GM21737 (cell line): ENCODE results near the gene CSTF1.

Experiments
- ATAC-seq: cut with Tn5 transposase; IDR thresholded peaks from one replicate; pipeline ENCODE4 v1.9.1; 2021; ENCODE audit warnings: mild to moderate bottlenecking, moderate library complexity; ENCODE audit not compliant: unreplicated experiment

The CSTF1 gene

DNA sequence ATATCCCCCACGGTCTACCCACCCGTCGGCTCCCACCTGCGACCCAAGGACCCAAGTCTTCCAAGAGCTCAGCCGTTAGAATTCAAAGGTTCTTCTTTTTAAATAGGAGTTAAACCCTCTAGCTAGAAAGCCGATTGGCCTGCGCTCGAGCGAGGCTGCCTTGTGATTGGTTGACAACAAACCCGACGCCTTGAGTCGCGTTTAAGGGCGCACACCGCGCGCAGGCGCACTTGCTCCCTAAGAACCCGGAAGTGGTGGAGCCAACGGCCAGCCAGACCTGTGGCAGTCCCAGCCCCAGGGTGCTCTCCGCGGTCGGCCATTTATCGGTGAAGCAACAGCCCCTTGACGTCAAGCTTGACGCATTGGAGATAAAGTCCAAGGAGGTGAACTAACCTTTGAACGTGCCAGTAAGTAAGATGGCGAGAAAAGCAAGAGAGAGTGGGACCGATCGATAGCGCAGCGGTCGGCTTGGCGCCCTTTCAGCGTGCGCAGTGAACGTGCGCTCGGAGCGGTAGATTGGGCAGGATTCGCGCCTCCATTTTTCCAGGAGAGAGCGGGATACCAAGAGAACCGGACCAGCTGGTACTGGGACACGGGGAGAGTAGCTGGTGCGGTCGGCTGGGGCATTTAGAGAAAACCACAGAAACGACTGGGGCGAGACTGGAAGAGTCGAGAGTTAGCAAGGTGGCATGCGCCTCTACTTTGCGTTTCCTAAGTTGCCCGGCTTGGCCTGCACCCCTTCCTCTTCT, at the start of gene CSTF1, which contains the start of gene AURKA:
Gene CSTF1 (plus strand): TSS at position 514 of the 749 bp plus-strand sequence. CDS start 2,908 bp downstream, outside the sequence.
Gene AURKA (minus strand): TSS at position 84 of the 749 bp plus-strand sequence. CDS start 4,018 bp downstream, outside the sequence.
- peak; percentile 91 for ATAC-seq

DNA sequence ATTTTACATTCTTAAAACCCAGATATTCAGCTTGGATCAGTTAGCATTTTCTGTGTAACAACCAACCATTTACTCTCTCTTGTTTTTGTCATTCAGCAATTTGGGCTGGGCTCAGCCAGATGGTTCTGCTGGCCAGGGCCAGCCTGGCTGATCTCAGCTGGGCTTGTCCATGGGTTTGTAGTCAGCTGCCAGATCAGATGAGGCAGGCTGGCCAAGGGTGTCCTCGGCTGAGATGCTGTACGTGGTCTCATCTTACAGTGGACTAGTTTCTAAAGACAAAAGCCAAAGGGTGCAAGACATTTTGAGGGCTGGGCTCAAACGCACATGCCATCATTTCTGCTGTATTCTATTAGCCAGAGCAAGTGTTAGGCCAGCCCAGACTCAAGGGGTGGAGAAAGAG, 49.7 kb upstream of the CSTF1 start:
- no peak for ATAC-seq

DNA sequence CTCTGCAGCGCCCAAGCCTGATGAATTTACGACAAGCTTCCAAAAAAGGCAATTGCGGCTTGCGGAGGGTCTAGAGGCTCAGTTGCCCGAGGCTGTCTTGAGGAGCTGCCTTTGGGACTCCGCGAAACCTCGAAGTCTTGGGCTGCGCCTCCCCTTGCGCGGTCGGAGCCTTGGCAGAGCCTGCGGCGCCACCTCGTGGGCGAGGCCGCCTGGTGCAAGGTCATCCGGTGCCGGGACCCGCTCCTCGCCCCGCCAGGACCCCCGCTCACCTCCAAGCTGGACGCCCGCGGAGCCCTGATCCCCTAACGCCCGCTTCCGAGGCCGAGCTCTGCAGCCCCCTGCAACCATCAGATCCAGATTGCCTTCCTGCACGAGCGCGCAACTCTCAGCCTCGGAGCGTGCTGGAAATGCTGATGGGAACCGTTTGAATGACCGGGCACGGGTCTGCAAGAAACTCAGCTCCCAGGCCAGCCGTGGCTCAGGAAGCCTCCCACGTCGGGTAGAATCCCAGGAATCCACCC, 48.5 kb upstream of the CSTF1 start:
- no peak for ATAC-seq

DNA sequence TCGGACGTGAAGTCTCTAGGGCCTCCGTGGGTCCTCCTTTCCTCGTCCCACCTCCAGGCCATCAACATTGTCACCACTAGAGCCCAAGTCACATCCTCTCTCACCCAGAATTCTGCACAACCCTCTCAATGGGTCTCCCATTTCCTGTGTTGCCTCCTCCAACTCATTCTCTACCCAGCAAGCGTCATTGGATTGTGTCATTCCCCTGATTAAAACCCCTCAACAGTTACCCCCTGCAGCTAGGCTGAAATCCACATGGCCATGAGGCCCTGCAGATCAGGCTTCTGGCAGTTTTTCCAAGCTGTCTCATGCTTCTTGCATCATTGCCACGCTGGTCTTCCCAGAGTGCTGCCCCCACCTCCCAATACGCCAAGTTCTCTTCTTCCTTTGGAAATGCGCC, 46.5 kb upstream of the CSTF1 start:
- no peak for ATAC-seq

DNA sequence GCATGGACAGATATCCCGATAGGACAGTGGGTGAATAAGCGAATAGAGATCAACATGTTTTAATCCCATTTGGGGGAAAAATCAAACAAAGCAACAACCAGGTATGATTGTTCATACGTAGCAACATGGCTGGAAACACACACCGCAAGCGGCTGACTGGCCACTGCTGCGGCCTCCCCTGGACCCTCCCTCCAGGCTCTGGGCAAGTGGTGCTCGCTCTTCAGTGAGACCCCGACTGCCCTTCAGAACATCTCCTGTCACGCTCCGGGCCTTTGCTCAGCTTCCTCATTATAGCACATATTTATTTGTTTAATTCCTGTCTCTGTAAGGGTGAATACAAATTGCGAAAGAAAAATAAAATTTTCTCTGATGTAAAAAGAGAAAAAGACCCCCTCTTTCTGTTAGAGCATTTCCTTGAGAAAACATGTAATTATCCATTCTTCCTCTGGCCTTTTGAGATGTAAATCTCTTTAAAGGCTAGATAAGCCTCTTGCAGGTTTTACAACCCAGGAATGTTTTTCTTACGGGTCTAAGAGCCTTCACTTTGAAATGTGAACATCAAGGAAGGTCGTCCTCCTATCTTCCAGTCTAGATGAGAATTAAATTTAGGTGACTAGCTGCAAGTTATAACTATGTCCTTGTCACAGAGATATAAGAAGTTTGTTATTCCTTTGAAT, 44.7 kb upstream of the CSTF1 start:
- ATAC-seq, result no peak

DNA sequence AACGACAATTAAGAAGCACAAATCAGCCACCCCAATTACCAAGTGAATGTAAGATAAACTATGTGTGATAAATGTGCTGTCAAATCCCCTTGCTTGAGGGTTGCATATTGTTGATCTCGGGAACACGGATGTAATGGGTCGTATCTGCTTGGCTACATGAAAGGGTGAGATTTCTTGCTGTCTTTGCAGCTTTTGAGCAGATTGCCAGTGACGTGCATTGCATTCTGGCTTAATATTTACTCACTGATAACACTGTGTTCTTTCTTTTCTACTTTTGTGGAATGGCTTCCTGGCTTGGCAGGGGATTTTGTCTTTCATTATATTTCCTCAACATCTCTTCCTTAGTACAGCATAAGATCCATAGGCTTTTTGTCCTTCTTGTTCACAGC, 44.1 kb upstream of the CSTF1 start:
- no peak for ATAC-seq

DNA sequence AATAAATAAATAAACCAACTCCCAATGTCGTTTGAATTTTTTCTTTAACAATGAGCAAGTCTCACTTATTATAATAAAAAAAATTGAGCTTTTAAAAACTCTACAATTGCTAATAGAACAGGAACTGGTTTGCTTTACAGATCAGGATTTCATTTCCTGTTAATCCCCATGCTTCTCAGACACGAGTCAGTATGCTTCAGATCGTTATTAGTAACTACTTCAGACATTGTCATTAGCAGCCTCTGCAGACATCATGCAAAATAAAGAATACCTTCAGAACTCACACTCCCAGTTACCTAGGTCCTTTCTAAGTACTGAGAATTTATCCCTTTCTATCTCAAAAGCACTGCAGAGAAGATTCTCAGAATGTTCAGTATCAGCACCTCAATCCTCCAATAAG, 43.7 kb upstream of the CSTF1 start:
- ATAC-seq, result no peak

DNA sequence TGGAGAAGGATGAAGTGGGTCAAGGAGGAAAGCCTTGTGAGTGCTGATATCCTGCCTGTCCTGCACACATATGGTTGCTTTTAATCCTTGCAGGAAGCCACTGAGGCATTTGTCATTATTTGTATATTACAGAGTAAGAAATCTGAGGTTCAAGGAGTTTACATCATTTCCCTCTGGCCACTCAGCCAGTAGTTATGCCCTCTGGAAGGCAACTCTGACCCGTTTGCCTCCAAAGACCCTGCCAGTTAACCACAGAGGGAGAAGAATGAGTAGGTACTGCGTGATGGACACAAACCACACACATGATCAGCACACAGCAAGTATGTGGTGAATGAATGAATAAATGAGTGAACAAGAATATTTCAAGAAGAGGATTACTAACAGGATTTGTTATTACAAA, 41.6 kb upstream of the CSTF1 start:
- ATAC-seq, result no peak

DNA sequence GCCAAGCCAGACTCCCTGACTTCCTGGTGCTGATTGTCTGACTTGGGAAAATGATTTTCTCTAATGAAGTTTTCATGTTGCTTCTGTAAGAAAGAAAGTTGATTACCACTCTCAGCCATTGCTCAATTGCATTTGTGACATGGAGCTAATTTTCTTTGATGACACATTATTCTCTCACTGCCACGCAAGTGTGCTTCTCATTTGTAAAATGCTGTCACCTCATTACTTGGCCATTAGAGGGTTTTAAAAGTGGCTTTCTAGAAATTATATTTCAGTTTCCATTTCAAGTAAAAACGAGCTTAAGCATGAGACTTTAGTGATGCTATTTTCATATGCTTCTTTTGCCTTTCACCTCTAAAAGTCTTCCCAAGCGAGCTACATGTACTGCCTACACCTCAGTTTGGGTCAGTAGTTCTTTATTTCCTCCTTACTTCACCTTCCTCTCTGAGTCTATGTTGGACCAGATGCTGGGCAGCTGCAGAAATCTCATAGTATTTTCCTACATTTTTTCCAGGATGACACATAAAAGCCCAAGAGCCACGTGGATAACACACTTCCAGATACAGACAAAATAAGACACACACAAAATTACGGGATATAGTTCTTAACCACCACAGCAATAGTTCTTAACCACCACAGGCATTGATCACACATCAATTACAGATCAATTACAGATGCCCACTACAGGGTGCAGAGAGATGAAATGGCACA, 39.9 kb upstream of the CSTF1 start:
- no peak for ATAC-seq

DNA sequence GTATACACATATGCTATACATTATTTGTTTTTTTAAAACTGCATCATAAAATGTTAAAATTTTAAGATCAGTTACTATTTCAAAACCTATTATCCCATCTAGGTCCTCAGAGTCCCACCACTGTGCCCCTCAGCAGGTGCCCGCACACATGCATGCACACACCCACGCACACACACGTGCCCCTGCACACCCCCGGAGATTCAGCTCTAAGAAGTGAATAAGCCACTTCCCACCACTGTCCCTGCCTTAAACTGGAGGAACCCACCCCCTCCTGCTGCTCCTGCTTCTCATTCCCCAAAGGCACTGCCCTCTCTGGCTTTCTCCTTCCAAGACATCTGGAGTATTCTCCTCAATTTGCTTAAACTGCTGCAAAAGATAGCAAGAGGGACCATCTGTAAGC, 39.1 kb upstream of the CSTF1 start:
- ATAC-seq, result no peak

DNA sequence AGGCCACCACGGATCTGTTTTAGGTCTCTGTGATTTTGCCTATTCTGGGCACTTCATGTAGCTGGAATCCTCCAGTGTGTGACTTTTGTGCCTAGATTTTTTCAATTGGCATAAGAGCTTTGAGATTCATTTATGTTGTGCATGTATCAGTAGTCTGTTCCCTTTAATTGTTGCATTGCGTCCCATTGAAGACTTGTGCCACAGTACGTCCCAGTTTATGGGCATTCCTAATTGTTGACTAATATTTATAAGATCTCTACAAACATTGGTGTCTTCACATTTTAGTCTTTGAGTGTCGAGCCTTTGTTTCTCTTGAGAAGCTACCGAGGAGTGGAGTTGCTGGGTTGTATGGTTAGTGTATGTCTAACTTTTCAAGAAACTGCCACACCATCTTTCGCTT, 34.4 kb upstream of the CSTF1 start:
- no peak for ATAC-seq

DNA sequence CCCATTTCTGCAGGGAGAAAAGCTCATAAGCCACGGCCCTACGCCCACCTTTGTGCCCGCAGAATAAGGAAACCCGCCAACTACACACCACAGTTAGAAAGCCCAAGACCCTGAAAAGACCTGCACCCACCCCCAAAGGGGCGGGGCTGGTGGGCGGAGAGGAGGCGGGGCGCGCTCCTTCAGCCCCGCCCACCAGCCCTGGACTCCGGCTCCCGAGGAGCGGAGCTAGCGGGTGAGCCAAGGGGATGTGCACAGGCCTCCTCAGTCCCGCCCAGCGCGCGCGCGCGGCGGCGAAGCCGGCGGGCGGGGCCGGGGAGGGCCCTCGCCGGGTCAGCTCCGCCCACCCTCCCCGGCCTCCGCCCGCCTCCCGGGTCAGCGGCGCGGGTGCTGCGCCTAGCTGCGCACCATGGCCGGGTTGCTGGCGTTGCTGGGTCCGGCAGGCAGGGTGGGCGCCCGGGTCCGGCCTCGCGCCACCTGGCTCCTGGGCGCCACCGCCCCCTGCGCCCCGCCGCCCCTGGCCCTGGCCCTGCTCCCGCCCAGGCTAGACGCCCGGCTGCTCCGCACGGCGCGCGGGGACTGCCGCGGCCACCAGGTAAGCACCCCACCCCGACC, 33.7 kb upstream of the CSTF1 start, which contains the start of gene FAM210B:
Gene FAM210B (plus strand): TSS at position 375 of the 612 bp plus-strand sequence. CDS start 32 bp downstream, at position 407.
- ATAC-seq, result peak; percentile 100

DNA sequence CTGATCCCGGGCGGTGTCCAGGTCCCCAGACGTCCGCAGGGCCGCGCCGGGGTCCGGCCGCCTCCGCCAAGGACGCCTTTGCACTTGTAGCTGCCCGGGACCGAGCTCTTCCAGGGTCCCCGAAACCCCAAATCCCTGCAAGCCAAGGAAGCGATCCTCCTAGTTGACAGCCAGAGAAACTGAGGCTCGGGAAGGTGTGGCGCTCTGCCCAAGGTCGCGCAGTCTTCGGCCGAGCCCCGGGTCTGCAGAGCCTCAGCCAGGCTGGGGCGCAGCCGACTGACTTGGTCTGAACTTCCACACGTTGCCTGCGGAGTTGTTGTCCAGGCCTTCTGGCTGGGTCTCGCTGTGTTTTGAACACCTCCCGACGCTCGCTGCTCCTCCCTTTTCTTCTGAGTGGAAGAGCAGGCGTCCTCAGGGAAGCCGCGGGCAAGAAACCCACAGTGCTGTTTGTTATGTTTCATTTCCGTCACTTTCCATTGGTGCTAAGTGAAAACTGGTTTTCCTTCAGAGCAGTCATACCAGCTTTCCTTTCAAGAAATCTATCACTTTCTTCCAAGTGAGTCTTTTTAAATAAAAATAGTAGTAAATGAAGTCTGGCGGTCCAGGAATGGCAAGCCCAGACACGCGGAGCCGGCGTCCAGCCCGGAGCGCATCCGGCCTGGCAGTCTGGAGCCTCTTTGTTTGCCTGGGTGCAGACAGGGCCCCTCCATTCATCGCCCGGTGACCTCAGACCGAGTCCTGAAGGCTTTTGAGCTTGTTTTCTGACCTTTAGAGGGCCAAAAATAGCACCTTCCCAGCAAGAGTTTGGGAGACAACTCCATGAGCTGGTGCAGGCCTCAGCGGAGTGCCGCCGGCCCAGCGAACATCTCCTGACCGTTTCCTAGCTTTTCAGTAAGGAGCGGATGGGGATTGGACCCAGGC, 33.0 kb upstream of the CSTF1 start:
- ATAC-seq, result peak; percentile 8

DNA sequence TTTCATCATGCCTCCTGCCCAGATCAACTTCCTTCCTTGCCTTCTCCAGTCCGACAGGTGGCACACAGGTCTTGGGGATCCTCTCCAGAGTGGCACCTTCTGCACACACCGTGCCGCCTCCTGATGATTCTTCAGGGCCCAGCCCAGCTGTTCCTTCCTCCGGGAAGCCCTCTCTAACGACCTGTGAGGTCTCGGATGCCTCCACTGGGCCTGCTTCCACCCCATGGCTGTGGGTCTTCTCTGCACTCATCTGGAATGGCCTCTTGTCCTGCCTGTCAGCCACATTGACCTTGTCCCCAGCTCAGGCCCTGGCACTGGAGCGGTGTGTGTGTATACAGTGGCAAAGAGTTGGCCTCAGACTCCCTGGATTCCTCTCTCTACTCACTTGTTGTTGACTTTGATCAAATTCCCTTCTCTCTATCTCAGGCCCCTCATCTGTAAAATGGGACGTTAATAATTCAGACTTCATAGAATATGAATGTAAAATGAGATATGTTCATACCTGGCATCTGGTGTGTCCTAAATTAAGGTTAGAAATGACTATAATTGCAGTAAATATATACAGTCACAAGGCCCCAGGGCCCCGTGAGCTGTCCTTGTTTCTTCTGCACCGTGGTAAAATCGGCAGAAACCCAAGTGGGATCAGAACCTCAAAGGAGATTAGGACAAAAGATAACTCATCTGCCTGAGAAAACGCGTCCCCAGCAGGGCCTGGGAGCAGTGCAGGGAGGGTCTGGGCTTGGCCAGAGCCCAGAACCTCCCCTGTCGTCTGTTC, 32.1 kb upstream of the CSTF1 start:
- no peak for ATAC-seq

DNA sequence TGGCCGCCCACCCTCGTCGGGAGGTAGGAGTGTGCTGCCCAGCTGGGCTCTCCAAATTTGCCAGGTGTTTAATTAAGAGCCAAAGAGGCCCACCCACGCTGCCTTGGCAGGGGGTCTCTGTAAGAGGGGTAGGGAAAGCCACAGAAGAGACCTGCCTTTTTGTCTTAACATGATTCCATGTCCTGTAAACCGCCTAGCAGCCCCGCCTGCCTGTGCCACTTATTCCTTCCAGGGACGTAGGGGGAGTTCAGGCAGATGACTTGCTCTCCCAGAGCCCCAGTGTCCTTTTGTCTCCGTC, 31.6 kb upstream of the CSTF1 start:
- no peak for ATAC-seq

DNA sequence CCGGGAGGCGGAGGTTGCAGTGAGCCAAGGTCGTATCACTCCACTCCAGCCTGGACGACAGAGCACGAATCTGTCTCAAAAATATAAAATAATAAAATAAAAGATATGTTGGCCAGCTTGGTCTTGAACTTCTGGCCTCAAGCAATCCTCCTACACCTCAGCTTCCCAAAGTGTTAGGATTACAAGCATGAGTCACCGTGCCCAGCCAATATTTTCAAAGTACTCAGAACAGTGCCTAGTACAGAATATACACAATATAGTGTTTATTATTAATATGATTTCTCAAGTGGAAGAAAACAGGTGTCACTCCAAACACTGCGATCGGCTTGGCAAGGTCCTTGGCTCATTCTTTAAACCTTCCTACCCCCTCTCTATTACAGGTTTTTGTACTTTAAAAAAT, 30.5 kb upstream of the CSTF1 start:
- ATAC-seq, result no peak

DNA sequence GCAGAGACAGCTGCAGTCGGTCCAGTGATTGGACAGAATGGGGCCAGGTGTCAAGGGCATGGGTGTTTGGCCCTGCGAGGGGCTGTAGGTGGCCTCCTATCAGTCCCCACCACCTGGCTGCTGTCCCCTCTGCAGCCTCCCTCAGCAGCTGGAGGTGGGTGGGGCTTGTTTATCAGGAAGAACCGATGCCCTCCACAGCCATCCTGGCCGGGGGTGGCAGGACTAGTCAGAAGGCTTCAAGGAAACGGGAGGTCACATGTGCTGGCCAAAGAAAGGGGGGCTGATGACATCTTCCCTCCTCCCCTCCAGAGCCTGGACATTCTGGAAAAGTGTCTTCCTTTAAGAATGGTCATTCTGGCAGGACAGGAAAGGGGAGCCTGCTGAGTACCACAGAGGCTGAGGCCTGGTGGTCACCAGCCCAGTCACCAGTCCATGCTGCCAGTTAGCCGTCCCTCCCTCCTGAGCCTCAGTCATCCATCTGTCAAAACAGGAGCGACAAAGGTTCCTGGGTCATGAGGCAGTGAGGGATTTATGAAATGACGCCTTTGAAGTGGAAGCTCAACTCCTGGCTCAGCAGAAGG, 29.5 kb upstream of the CSTF1 start:
- no peak for ATAC-seq

DNA sequence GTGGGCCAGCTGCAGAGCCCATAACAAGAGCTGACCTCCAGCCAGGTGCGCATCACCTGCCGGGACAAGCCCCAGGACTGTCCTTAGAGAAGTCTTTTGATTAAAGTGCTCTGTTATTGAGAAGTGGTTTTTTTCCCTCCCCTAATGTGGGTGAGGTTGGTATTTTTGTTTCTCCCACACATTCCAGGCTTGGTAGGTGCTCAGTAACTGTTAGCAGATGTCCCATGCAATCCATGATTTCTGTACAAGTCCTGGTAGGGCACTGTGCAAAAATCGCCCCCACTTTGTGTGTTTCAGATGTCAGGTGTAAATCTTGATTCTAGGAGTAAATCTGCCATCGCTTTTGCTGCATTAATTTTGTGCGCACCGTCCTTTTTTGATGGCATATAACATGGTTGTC, 29.0 kb upstream of the CSTF1 start:
- ATAC-seq, result no peak
